HCT116 (cell line): ENCODE results near the gene ATP8A2. TPM values are rescaled to one million over a fixed set of nuclear protein-coding genes. Genes with fewer than 3 reads are reported as not detected.

ENCODE experiments used
- ATAC-seq: fragments of 200-7000 bp; cut with Tn5 transposase; 2 replicates; pipeline ENCODE4 v1.9.1; 2020; ENCODE audit warnings: mild to moderate bottlenecking, moderate library complexity
- BruUV-seq: library from RNA; stranded (reverse); fragments of 400-500 nt; replicated peaks from 2 replicates; lab custom pipeline; 2021; lab: Mats Ljungman, UMichigan
- CTCF ChIA-PET: fragments of 300-600 bp; sonication (Branson Sonifier 250); formaldehyde crosslinking; loops from one replicate; lab custom pipeline; 2021; ENCODE audit warnings: antibody characterized with exemption; lab: Charles Lee
- POLR2A ChIA-PET: fragments of 300-600, 350-600 bp; sonication (Branson Sonifier 250); formaldehyde crosslinking; loops from one replicate; lab custom pipeline; 2021; ENCODE audit warnings: antibody characterized with exemption; lab: Charles Lee
- RAD21 ChIA-PET, 2 experiments: fragments of 300-600 bp; sonication (Branson Sonifier 250); formaldehyde crosslinking; loops; one replicate each; lab custom pipeline; 2023; ENCODE audit warnings: low total read pairs in 2 of 2; ENCODE audit not compliant: uncharacterized antibody in 2 of 2, unreplicated experiment in 2 of 2, low non-redundant PET in 1 of 2; lab: Charles Lee
- DNase-seq: peaks from one replicate; pipeline ENCODE4 v3.0.0-alpha.2; 2010; ENCODE audit warnings: low read depth, low spot score
- H2AFZ ChIP-seq: fragments of 200-600 bp; shearing (Covaris generic), sonication (generic); 2 replicates; pipeline ENCODE4 v1.6.1; 2017; ENCODE audit warnings: low read depth, mixed run types, mixed read lengths, antibody characterized with exemption, low read length; ENCODE audit not compliant: poor library complexity, severe bottlenecking
- H3K27ac ChIP-seq: 2 replicates; pipeline ENCODE4 v1.5.1; 2012; ENCODE audit warnings: low read depth, low read length
- H3K27me3 ChIP-seq: fragments of 200-600 bp; sonication (generic); 2 replicates; pipeline ENCODE4 v1.6.1; 2016; ENCODE audit warnings: mixed run types, low read length, mixed read lengths; ENCODE audit not compliant: insufficient read depth
- H3K36me3 ChIP-seq, 2 experiments: fragments of 200-500 bp in 1 of 2; fragments of 200-600 bp in 1 of 2; sonication (Bioruptor generic) in 1 of 2; sonication (generic) in 1 of 2; 2 replicates each; pipeline versions ENCODE4 v1.5.1 to v1.6.1; 2014 to 2016; ENCODE audit warnings: low read length in 2 of 2, inconsistent platforms in 1 of 2, mixed read lengths in 1 of 2, mixed run types in 1 of 2; ENCODE audit not compliant: insufficient read depth in 2 of 2, control insufficient read depth in 1 of 2
- H3K4me1 ChIP-seq, 2 experiments: fragments of 200-600 bp in 1 of 2; sonication (generic) in 1 of 2; 2 replicates each; pipeline versions ENCODE4 v1.5.1 to v1.6.1; 2012 to 2017; ENCODE audit warnings: low read length in 2 of 2, inconsistent platforms in 1 of 2, mild to moderate bottlenecking in 1 of 2, mixed read lengths in 1 of 2, mixed run types in 1 of 2, moderate library complexity in 1 of 2; ENCODE audit not compliant: insufficient read depth in 2 of 2, control insufficient read depth in 1 of 2
- H3K4me2 ChIP-seq: fragments of 200-600 bp; sonication (generic); 2 replicates; pipeline ENCODE4 v1.6.1; 2017; ENCODE audit warnings: mixed run types, low read length, mixed read lengths
- H3K4me3 ChIP-seq, 2 experiments: fragments of 200-600 bp in 1 of 2; sonication (generic) in 1 of 2; replicated peaks in 1 of 2; 2 replicates each; pipeline ENCODE4 v1.5.1; 2011 to 2016; ENCODE audit warnings: low read length in 2 of 2, control low read depth in 1 of 2, low read depth in 1 of 2, mild to moderate bottlenecking in 1 of 2, mixed read lengths in 1 of 2, mixed run types in 1 of 2
- H3K79me2 ChIP-seq: fragments of 200-600 bp; sonication (generic); 2 replicates; pipeline ENCODE4 v1.6.1; 2017; ENCODE audit warnings: mild to moderate bottlenecking, mixed run types, low read length, moderate library complexity, mixed read lengths; ENCODE audit not compliant: insufficient read depth
- H3K9ac ChIP-seq: fragments of 200-600 bp; sonication (generic); 2 replicates; pipeline ENCODE4 v1.6.1; 2016; ENCODE audit warnings: low read length, mixed read lengths
- H3K9me2 ChIP-seq: fragments of 200-600 bp; sonication (generic), shearing (Covaris generic); 2 replicates; pipeline ENCODE4 v1.6.1; 2017; ENCODE audit warnings: mixed run types, mild to moderate bottlenecking, moderate library complexity; ENCODE audit not compliant: insufficient read depth
- H3K9me3 ChIP-seq, 2 experiments: fragments of 200-500 bp in 1 of 2; fragments of 200-600 bp in 1 of 2; sonication (Bioruptor generic) in 1 of 2; sonication (generic) in 1 of 2; 2 replicates each; pipeline ENCODE4 v1.6.1; 2014 to 2017; ENCODE audit warnings: low read length in 2 of 2, mixed read lengths in 2 of 2, inconsistent platforms in 1 of 2, low read depth in 1 of 2, mild to moderate bottlenecking in 1 of 2, mixed run types in 1 of 2, moderate library complexity in 1 of 2; ENCODE audit not compliant: control insufficient read depth in 1 of 2, insufficient read depth in 1 of 2
- H4K20me1 ChIP-seq: fragments of 200-600 bp; sonication (generic), shearing (Covaris generic); 2 replicates; pipeline ENCODE4 v1.6.1; 2017; ENCODE audit warnings: mixed run types, mild to moderate bottlenecking, moderate library complexity; ENCODE audit not compliant: insufficient read depth
- CEBPB ChIP-seq: IDR thresholded peaks from 2 replicates; pipeline ENCODE4 v1.6.1; 2012; ENCODE audit warnings: low read depth
- EGR1 ChIP-seq: IDR thresholded peaks from 2 replicates; pipeline ENCODE4 v1.6.1; 2012; ENCODE audit warnings: low read depth
- ELF1 ChIP-seq: IDR thresholded peaks from 2 replicates; pipeline ENCODE4 v1.6.1; 2012; ENCODE audit warnings: low read depth, borderline replicate concordance
- EZH2 ChIP-seq: fragments of 200-600 bp; sonication (generic); IDR thresholded peaks from 2 replicates; pipeline ENCODE4 v1.6.1; 2017; ENCODE audit warnings: antibody characterized with exemption, mixed run types
- EZH2phosphoT487 ChIP-seq: fragments of 200-600 bp; IDR thresholded peaks from 2 replicates; pipeline ENCODE4 v1.6.1; 2018; ENCODE audit warnings: antibody characterized with exemption, borderline replicate concordance
- JUND ChIP-seq: IDR thresholded peaks from 2 replicates; pipeline ENCODE4 v1.6.1; 2012
- MAX ChIP-seq: IDR thresholded peaks from 2 replicates; pipeline ENCODE4 v1.6.1; 2012
- POLR2A ChIP-seq: IDR thresholded peaks from 2 replicates; pipeline ENCODE4 v1.7.0; 2011; ENCODE audit warnings: borderline replicate concordance; ENCODE audit not compliant: insufficient read depth, insufficient read length; ENCODE audit errors: extremely low read depth
- POLR2AphosphoS5 ChIP-seq: IDR thresholded peaks from 2 replicates; pipeline ENCODE4 v1.6.1; 2011; ENCODE audit warnings: mild to moderate bottlenecking, low read depth, low read length, moderate library complexity
- SRF ChIP-seq: IDR thresholded peaks from 2 replicates; pipeline ENCODE4 v1.6.1; 2012; ENCODE audit warnings: low read depth
- YY1 ChIP-seq: IDR thresholded peaks from 2 replicates; pipeline ENCODE4 v1.6.1; 2011; ENCODE audit warnings: low read length, low read depth, moderate library complexity, mild to moderate bottlenecking; ENCODE audit not compliant: insufficient replicate concordance; ENCODE audit errors: extremely low read depth
- ZFX ChIP-seq: fragments of 450-650 bp; IDR thresholded peaks from 2 replicates; pipeline ENCODE4 v1.6.1; 2017
- ZNF274 ChIP-seq: fragments of 200-500 bp; sonication (Bioruptor generic); IDR thresholded peaks from 2 replicates; pipeline ENCODE4 v1.6.1; 2014; ENCODE audit warnings: mild to moderate bottlenecking, low read depth, low read length, inconsistent platforms
- intact Hi-C: fragments of 100-400 bp; cut with micrococcal nuclease; formaldehyde crosslinking; loops from 2 replicates; pipeline ENCODE4 v1.10.0; 2022
- total RNA-seq: library from RNA; stranded (reverse); gene quantifications from one replicate; pipeline ENCODE4 v1.2.1, GENCODE V29; 2021; ENCODE audit not compliant: unreplicated experiment

Gene ATP8A2
- total RNA-seq, 1 experiment from 2014 or later, result not detected

- Histone ChIP-seq H3K27me3 (peaks cover 5% of the 10 kb centered on the region), H3K36me3 (no peaks in the 10 kb centered on the region), H3K4me2 (no peak overlapping the region), H3K4me1 (no peaks in the 10 kb centered on the region), H3K4me3 (no peak overlapping the region), H3K27ac (no peak overlapping the region), H3K79me2 (no peaks in the 10 kb centered on the region), H3K9ac (no peak overlapping the region), H3K9me2 (no peaks in the 10 kb centered on the region), H2AFZ (no peak overlapping the region), H3K9me3 (no peaks in the 10 kb centered on the region), H4K20me1 (no peaks in the 10 kb centered on the region)
- no peak for DNase-seq
- BruUV-seq, result no TSS peak
- ATAC-seq, result no peak
- no peak for TF ChIP-seq EZH2
- no peak for TF ChIP-seq ELF1
- TF ChIP-seq POLR2A, result no peak
- TF ChIP-seq MAX, result no peak
- TF ChIP-seq ZNF274, result no peak
- TF ChIP-seq SRF, result no peak
- no peak for TF ChIP-seq JUND
- ChIA-PET RAD21 (no interaction called here), POLR2A (no interaction called here), CTCF (no interaction called here)
- intact Hi-C loops, result no loop called here
Observed at GRCh38 chr13:25400925-25401324, 29.2 kb downstream of the ATP8A2 start.

- Histone ChIP-seq H3K79me2 (no peaks in the 10 kb centered on the region), H2AFZ (no peak overlapping the region), H3K9me3 (no peaks in the 10 kb centered on the region), H4K20me1 (no peaks in the 10 kb centered on the region), H3K4me3 (no peak overlapping the region), H3K4me2 (no peak overlapping the region), H3K27me3 (peaks cover 5% of the 10 kb centered on the region), H3K9me2 (no peaks in the 10 kb centered on the region), H3K27ac (no peak overlapping the region), H3K4me1 (no peaks in the 10 kb centered on the region), H3K9ac (no peak overlapping the region), H3K36me3 (no peaks in the 10 kb centered on the region)
- ATAC-seq, result no peak
- ChIA-PET POLR2A (no interaction called here), RAD21 (no interaction called here), CTCF (no interaction called here)
- TF ChIP-seq EGR1, result no peak
- no peak for TF ChIP-seq ZFX
- TF ChIP-seq POLR2AphosphoS5, result no peak
- TF ChIP-seq YY1, result no peak
- no peak for TF ChIP-seq CEBPB
- TF ChIP-seq MAX, result no peak
- no peak for TF ChIP-seq EZH2phosphoT487
- no peak for TF ChIP-seq JUND
- intact Hi-C loops, result no loop called here
- BruUV-seq, result no TSS peak
- no peak for DNase-seq
Observed at GRCh38 chr13:25401958-25402357, 30.2 kb downstream of the ATP8A2 start.
